ENCODE measurements around the gene MDM2.
"Not testable (repeated sequence)": the region's sequence is repeated elsewhere in the genome, so short reads cannot be mapped to it uniquely, and the experiment has no call there.

GRCh38 chr12:68810027-68810389 lies 2.0 kb downstream of the MDM2 start:
- not testable (repeated sequence) for TF ChIP-seq POLR2A, POLR2AphosphoS5 (IDR thresholded peaks at IDR 0.05)

Measured in spleen (tissue), 3 donors.